PC-3 (cell line): ENCODE measurements around the gene PHACTR2. TPM values are rescaled to one million over a fixed set of nuclear protein-coding genes. Genes with fewer than 3 reads are reported as not detected.

Experiments
- ATAC-seq: fragments of 200-7000 bp; cut with Tn5 transposase; 2 replicates; pipeline ENCODE4 v1.9.1; 2020; ENCODE audit warnings: mild to moderate bottlenecking, moderate library complexity
- BruUV-seq: library from RNA; stranded (reverse); fragments of 400-500 nt; replicated peaks from 2 replicates; lab custom pipeline; 2021; lab: Mats Ljungman, UMichigan
- CTCF ChIA-PET: fragments of 300-600 bp; sonication (Branson Sonifier 250); formaldehyde crosslinking; loops from one replicate; lab custom pipeline; 2022; ENCODE audit warnings: antibody characterized with exemption; lab: Charles Lee
- POLR2A ChIA-PET: fragments of 300-600 bp; sonication (Branson Sonifier 250); formaldehyde crosslinking; loops from one replicate; lab custom pipeline; 2022; ENCODE audit warnings: antibody characterized with exemption; ENCODE audit not compliant: unreplicated experiment; lab: Charles Lee
- DNase-seq: peaks from one replicate; pipeline ENCODE4 v3.0.0-alpha.2; 2015
- H2AFZ ChIP-seq: fragments of 300-600 bp; sonication (generic); 2 replicates; pipeline ENCODE4 v1.6.0; 2016; ENCODE audit warnings: antibody characterized with exemption, low read length
- H3F3A ChIP-seq: fragments of 300-600 bp; sonication (generic); one replicate; pipeline ENCODE4 v1.6.0; 2017; ENCODE audit warnings: antibody characterized with exemption, low read length, control low read depth, mild to moderate bottlenecking; ENCODE audit not compliant: unreplicated experiment
- H3K27ac ChIP-seq: fragments of 300-600 bp; sonication (generic); 2 replicates; pipeline ENCODE4 v1.5.1; 2016; ENCODE audit warnings: mild to moderate bottlenecking, low read length
- H3K27me3 ChIP-seq: fragments of 300-600 bp; sonication (generic); 2 replicates; pipeline ENCODE4 v1.6.1; 2016; ENCODE audit warnings: low read length, mixed read lengths
- H3K36me3 ChIP-seq: fragments of 300-600 bp; sonication (generic); 2 replicates; pipeline ENCODE4 v1.6.1; 2016; ENCODE audit warnings: low read depth, mixed run types, low read length, mixed read lengths
- H3K4me1 ChIP-seq: fragments of 300-600 bp; sonication (generic); 2 replicates; pipeline ENCODE4 v1.5.1; 2016; ENCODE audit warnings: low read length; ENCODE audit not compliant: insufficient read depth
- H3K4me2 ChIP-seq: fragments of 300-600 bp; sonication (generic); 2 replicates; pipeline ENCODE4 v1.6.0; 2016; ENCODE audit warnings: low read length
- H3K4me3 ChIP-seq: fragments of 300-600 bp; sonication (generic); 2 replicates; pipeline ENCODE4 v1.5.1; 2016; ENCODE audit warnings: mild to moderate bottlenecking, low read length, mixed read lengths
- H3K79me2 ChIP-seq: fragments of 300-600 bp; sonication (generic); 2 replicates; pipeline ENCODE4 v1.6.1; 2017; ENCODE audit warnings: low read length, mixed read lengths
- H3K9ac ChIP-seq: fragments of 300-600 bp; sonication (generic); 2 replicates; pipeline ENCODE4 v1.6.0; 2016; ENCODE audit warnings: mild to moderate bottlenecking, low read length
- H3K9me2 ChIP-seq: fragments of 300-600 bp; sonication (generic); replicated peaks from 2 replicates; pipeline ENCODE4 v1.6.1; 2016; ENCODE audit warnings: mixed run types, low read length, mixed read lengths
- H3K9me3 ChIP-seq: fragments of 300-600 bp; sonication (generic); 2 replicates; pipeline ENCODE4 v1.6.1; 2016; ENCODE audit warnings: low read length, mixed read lengths
- H4K20me1 ChIP-seq: fragments of 300-600 bp; sonication (generic); 2 replicates; pipeline ENCODE4 v1.6.1; 2016; ENCODE audit warnings: low read length, mixed read lengths
- CTCF ChIP-seq: fragments of 300-600 bp; sonication (generic); conservative IDR thresholded peaks from 2 replicates; pipeline ENCODE4 v1.5.1; 2017; ENCODE audit warnings: antibody characterized with exemption, low read depth, mild to moderate bottlenecking, low read length
- EZH2 ChIP-seq: fragments of 300-600 bp; sonication (generic); IDR thresholded peaks from one replicate; pipeline ENCODE4 v1.6.1; 2017; ENCODE audit warnings: antibody characterized with exemption, mild to moderate bottlenecking, low read length; ENCODE audit not compliant: unreplicated experiment
- EZH2phosphoT487 ChIP-seq: fragments of 300-600 bp; sonication (generic); IDR thresholded peaks from 2 replicates; pipeline ENCODE4 v1.6.1; 2018; ENCODE audit warnings: mild to moderate bottlenecking, antibody characterized with exemption, low read length, borderline replicate concordance
- intact Hi-C: fragments of 100-400 bp; cut with micrococcal nuclease; formaldehyde crosslinking; loops from 2 replicates; pipeline ENCODE4 v1.9.0; 2023
- total RNA-seq: library from RNA; depleted of rRNA; stranded (reverse); fragments of >200 nt; gene quantifications from 2 replicates; pipeline ENCODE4 v1.2.3, GENCODE V29; 2014

PHACTR2 gene
- total RNA-seq, 1 experiment from 2014 or later, result 19.4 TPM

GRCh38 chr6:143822584-143823024 is 144.8 kb downstream of the PHACTR2 start:
- Histone ChIP-seq H4K20me1 (no peaks in the 10 kb centered on the region), H2AFZ (no peak overlapping the region), H3K79me2 (no peaks in the 10 kb centered on the region), H3K27ac (no peak overlapping the region), H3K9me2 (no peaks in the 10 kb centered on the region), H3K9me3 (no peaks in the 10 kb centered on the region), H3K4me2 (no peak overlapping the region), H3K9ac (no peak overlapping the region), H3F3A (no peaks in the 10 kb centered on the region), H3K27me3 (no peaks in the 10 kb centered on the region), H3K4me1 (peaks cover 16% of the 10 kb centered on the region), H3K4me3 (no peak overlapping the region), H3K36me3 (no peaks in the 10 kb centered on the region)
- ATAC-seq, result no peak
- CTCF ChIA-PET, result no interaction called here
- intact Hi-C loops, result no loop called here
- DNase-seq, result no peak
- POLR2A ChIA-PET, result no interaction called here
- BruUV-seq, result no TSS peak
- no peak for TF ChIP-seq EZH2phosphoT487
- TF ChIP-seq EZH2, result no peak
- no peak for TF ChIP-seq CTCF

GRCh38 chr6:143823548-143823947 is 145.8 kb downstream of the PHACTR2 start:
- no peak for TF ChIP-seq CTCF
- no peak for TF ChIP-seq EZH2phosphoT487
- no peak for TF ChIP-seq EZH2
- no peak overlapping the region for H2AFZ ChIP-seq
- no peaks in the 10 kb centered on the region for H3K36me3 ChIP-seq
- H3K9me2 ChIP-seq, result no peaks in the 10 kb centered on the region
- H3K9ac ChIP-seq, result no peak overlapping the region
- H3K4me3 ChIP-seq, result no peak overlapping the region
- ATAC-seq (peak; percentile 90), DNase-seq (peak; percentile 69)
- CTCF ChIA-PET, result no interaction called here
- no TSS peak for BruUV-seq
- no peaks in the 10 kb centered on the region for H3K79me2 ChIP-seq
- H3F3A ChIP-seq, result no peaks in the 10 kb centered on the region
- intact Hi-C loops, result no loop called here
- no peak overlapping the region for H3K4me2 ChIP-seq
- H3K9me3 ChIP-seq, result no peaks in the 10 kb centered on the region
- no peaks in the 10 kb centered on the region for H3K27me3 ChIP-seq
- POLR2A ChIA-PET, result interaction anchor here (0.6 kb wide), 1 partner anchor 25 kb away, joined by 3 read pairs; no protein-coding TSS in a partner anchor
- H3K4me1 ChIP-seq, result peaks cover 16% of the 10 kb centered on the region
- H4K20me1 ChIP-seq, result no peaks in the 10 kb centered on the region
- H3K27ac ChIP-seq, result no peak overlapping the region

GRCh38 chr6:143828572-143828971 is 150.8 kb downstream of the PHACTR2 start:
- no peak overlapping the region for H3K4me2 ChIP-seq
- no peak overlapping the region for H2AFZ ChIP-seq
- H3K36me3 ChIP-seq, result no peaks in the 10 kb centered on the region
- no peak overlapping the region for H3K27ac ChIP-seq
- no peak overlapping the region for H3K4me3 ChIP-seq
- BruUV-seq, result no TSS peak
- DNase-seq, result no peak
- no peaks in the 10 kb centered on the region for H3K27me3 ChIP-seq
- no peaks in the 10 kb centered on the region for H3K9me3 ChIP-seq
- intact Hi-C loops, result no loop called here
- TF ChIP-seq EZH2phosphoT487, result no peak
- no peak for TF ChIP-seq CTCF
- no peak for TF ChIP-seq EZH2
- ChIA-PET CTCF (interaction anchor here (0.7 kb wide), 1 partner anchor 84 kb away, joined by 3 read pairs; no protein-coding TSS in a partner anchor), POLR2A (no interaction called here)
- H3F3A ChIP-seq, result no peaks in the 10 kb centered on the region
- H3K4me1 ChIP-seq, result peaks cover 5% of the 10 kb centered on the region
- H3K9ac ChIP-seq, result no peak overlapping the region
- ATAC-seq, result no peak
- no peaks in the 10 kb centered on the region for H3K79me2 ChIP-seq
- H3K9me2 ChIP-seq, result no peaks in the 10 kb centered on the region
- H4K20me1 ChIP-seq, result no peaks in the 10 kb centered on the region
